OCI-LY3 (cell line): ENCODE results near the gene SRGAP1.

Experiments
- EZH2phosphoT487 ChIP-seq: fragments of 200-600 bp; shearing (Covaris generic); IDR thresholded peaks from 2 replicates; pipeline ENCODE4 v1.6.1; 2018; ENCODE audit warnings: antibody characterized with exemption, mixed run types, low read depth
- TF ChIP-seq, protein P1 (sequence below): fragments of 200-600, 300-600 bp; sonication (generic); IDR thresholded peaks from 2 replicates; pipeline ENCODE4 v1.5.1; 2014; ENCODE audit warnings: antibody characterized with exemption, low read length, low read depth

DNA sequence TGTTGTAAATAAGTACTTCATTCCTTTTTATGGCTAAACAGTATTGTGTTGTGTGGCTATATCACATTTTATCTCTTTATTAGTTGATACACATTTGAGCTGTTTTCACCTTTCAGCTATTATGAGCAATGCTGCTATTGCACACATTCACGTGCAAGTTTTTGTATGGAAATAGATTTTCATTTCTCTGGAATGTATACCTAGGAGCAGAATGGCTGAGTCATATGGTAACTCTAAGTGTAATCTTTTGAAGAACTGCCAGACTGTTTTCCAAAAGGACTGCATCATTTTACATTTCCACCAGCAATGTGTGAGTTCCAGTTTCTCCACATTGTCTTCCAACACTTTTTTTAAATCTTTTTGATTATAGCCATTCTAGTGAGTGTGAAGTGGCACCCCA lies 134.0 kb downstream of the SRGAP1 start:
- TF ChIP-seq, protein P1, sequence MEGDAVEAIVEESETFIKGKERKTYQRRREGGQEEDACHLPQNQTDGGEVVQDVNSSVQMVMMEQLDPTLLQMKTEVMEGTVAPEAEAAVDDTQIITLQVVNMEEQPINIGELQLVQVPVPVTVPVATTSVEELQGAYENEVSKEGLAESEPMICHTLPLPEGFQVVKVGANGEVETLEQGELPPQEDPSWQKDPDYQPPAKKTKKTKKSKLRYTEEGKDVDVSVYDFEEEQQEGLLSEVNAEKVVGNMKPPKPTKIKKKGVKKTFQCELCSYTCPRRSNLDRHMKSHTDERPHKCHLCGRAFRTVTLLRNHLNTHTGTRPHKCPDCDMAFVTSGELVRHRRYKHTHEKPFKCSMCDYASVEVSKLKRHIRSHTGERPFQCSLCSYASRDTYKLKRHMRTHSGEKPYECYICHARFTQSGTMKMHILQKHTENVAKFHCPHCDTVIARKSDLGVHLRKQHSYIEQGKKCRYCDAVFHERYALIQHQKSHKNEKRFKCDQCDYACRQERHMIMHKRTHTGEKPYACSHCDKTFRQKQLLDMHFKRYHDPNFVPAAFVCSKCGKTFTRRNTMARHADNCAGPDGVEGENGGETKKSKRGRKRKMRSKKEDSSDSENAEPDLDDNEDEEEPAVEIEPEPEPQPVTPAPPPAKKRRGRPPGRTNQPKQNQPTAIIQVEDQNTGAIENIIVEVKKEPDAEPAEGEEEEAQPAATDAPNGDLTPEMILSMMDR = no peak
- no peak for TF ChIP-seq EZH2phosphoT487
